ENCODE results near the gene NR2C2AP.
"Not testable (repeated sequence)": the region's sequence is repeated elsewhere in the genome, so short reads cannot be mapped to it uniquely, and the experiment has no call there.

NR2C2AP gene

DNA sequence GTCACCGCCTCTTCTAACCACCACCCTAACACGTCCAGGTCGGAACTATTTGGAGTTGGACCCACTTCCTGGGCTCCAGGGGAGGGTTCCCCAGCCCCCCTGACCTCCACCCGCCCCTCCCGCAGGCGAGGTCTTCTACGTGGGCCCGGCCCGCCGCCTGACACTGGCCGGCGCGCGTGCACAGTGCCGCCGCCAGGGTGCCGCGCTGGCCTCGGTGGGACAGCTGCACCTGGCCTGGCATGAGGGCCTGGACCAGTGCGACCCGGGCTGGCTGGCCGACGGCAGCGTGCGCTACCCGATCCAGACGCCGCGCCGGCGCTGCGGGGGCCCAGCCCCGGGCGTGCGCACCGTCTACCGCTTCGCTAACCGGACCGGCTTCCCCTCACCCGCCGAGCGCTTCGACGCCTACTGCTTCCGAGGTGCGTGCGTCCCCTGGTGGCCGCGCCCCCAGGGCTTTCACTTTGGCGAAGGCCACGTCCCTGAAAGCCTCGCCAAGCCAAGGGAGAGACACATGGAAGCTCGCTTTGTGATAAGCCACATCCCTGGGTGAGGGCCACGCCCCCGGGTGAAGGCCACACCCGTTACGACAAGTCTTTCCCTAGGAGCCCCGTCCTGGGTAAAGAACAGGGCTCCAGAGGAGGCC is 21.8 kb upstream of the NR2C2AP start:
- Mint-ChIP-seq H3K4me1 (peaks cover 2% of the 10 kb centered on the region), H3K4me3 (peak overlapping the region; percentile 56), H3K36me3 (ENCODE audit: low read depth) (no peaks in the 10 kb centered on the region), H3K27ac (no peak overlapping the region), H3K27me3 (peaks cover 22% of the 10 kb centered on the region), H3K9me3 (no peaks in the 10 kb centered on the region)
- peak; percentile 77 for DNase-seq
- peak; percentile 87 for ATAC-seq

- H3K27ac Mint-ChIP-seq, result no peak overlapping the region
- H3K27me3 Mint-ChIP-seq, result peaks cover 22% of the 10 kb centered on the region
- no peaks in the 10 kb centered on the region for H3K9me3 Mint-ChIP-seq
- H3K4me1 Mint-ChIP-seq, result peaks cover 2% of the 10 kb centered on the region
- ATAC-seq, result no peak
- H3K36me3 Mint-ChIP-seq (ENCODE audit: low read depth), result no peaks in the 10 kb centered on the region
- H3K4me3 Mint-ChIP-seq, result no peak overlapping the region
- DNase-seq, result no peak
Observed at GRCh38 chr19:19224150-19224851, 21.1 kb upstream of the NR2C2AP start.

DNA sequence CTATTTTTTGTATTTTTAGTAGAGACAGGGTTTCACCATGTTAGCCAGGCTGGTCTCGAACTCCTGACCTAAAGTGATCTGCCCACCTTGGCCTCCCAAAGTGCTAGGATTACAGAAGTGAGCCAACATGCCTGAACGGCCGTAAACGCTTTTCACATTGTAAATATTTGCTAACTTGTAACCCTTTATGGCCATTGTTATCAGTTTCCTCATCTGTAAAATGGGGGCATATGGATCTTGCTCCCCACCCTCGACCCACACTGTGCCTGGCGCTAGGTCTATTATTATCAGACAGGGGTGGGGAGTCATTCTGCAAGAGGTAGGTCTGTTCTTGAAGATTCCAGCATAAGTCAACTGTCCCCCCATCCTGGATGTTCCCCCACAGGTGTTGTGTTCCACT is 20.4 kb upstream of the NR2C2AP start:
- DNase-seq (no peak), ATAC-seq (no peak)
- H3K27ac Mint-ChIP-seq, result no peak overlapping the region
- no peaks in the 10 kb centered on the region for H3K9me3 Mint-ChIP-seq
- H3K36me3 Mint-ChIP-seq (ENCODE audit: low read depth), result no peaks in the 10 kb centered on the region
- peaks cover 18% of the 10 kb centered on the region for H3K27me3 Mint-ChIP-seq
- H3K4me3 Mint-ChIP-seq, result no peak overlapping the region
- peaks cover 2% of the 10 kb centered on the region for H3K4me1 Mint-ChIP-seq

DNA sequence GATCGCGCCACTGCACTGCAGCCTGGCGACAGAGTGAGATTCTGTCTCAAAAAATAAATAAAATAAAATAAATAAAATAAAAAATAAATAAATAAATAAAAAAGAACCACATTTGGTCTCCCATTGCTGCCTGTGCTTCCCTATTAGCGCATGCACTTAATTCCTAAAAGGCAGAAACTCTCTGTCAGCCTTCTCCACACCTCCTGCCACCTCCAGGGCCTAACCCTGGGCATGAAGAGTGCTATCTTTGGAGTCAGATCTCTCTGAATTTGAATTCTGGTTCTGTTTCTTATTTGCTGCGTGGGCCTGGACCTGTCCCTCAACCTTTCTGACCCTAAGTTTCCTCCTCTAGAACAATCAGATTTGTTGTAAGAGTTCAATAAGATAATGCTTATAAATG is 19.8 kb upstream of the NR2C2AP start:
- Mint-ChIP-seq H3K4me3 (no peak overlapping the region), H3K36me3 (ENCODE audit: low read depth) (no peaks in the 10 kb centered on the region), H3K27ac (no peak overlapping the region), H3K27me3 (peaks cover 15% of the 10 kb centered on the region), H3K9me3 (no peaks in the 10 kb centered on the region), H3K4me1 (peaks cover 2% of the 10 kb centered on the region)
- ATAC-seq (no peak), DNase-seq (no peak)

DNA sequence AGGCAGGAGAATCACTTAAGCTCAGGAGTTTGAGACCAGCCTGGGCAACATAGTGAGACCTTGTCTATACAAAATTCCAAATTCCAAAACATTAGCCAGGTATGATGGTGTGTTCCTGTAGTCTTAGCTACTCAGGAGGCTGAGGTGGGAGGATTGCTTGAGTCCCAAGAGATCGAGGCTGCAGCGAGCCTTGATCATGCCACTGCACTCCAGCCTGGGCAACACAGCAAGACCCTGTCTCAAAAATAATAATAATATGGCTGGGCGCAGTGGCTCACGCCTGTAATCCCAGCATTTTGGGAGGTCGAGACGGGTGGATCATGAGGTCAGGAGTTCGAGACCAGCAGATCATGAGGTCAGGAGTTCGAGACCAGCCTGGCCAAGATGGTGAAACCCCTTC is 17.8 kb upstream of the NR2C2AP start:
- H3K9me3 Mint-ChIP-seq; H3K36me3 Mint-ChIP-seq (ENCODE audit: low read depth); DNase-seq: not testable (repeated sequence)

GRCh38 chr19:19218911-19219310 is 15.7 kb upstream of the NR2C2AP start:
- Mint-ChIP-seq H3K4me1 (peaks cover 4% of the 10 kb centered on the region), H3K27me3 (peaks cover 22% of the 10 kb centered on the region), H3K36me3 (ENCODE audit: low read depth) (no peaks in the 10 kb centered on the region), H3K27ac (no peak overlapping the region), H3K9me3 (no peaks in the 10 kb centered on the region), H3K4me3 (no peak overlapping the region)
- no peak for ATAC-seq
- DNase-seq, result no peak

More for the DNA sequence above, 17.8 kb upstream of the NR2C2AP start:
- not testable (repeated sequence) for H3K4me3 Mint-ChIP-seq, H3K27ac Mint-ChIP-seq, H3K4me1 Mint-ChIP-seq, ATAC-seq
- H3K27me3 Mint-ChIP-seq, result peaks cover 16% of the 10 kb centered on the region

GRCh38 chr19:19217099-19217498 is 13.9 kb upstream of the NR2C2AP start:
- Mint-ChIP-seq H3K4me3 (no peak overlapping the region), H3K4me1 (peaks cover 11% of the 10 kb centered on the region), H3K27me3 (peaks cover 32% of the 10 kb centered on the region), H3K36me3 (ENCODE audit: low read depth) (no peaks in the 10 kb centered on the region), H3K9me3 (no peaks in the 10 kb centered on the region), H3K27ac (no peak overlapping the region)
- no peak for DNase-seq
- ATAC-seq, result no peak

- Mint-ChIP-seq H3K4me1 (peaks cover 11% of the 10 kb centered on the region), H3K9me3 (no peaks in the 10 kb centered on the region), H3K36me3 (ENCODE audit: low read depth) (no peaks in the 10 kb centered on the region), H3K27ac (no peak overlapping the region), H3K27me3 (peaks cover 40% of the 10 kb centered on the region), H3K4me3 (no peak overlapping the region)
- ATAC-seq (no peak), DNase-seq (no peak)
Observed at GRCh38 chr19:19215792-19216191, 12.6 kb upstream of the NR2C2AP start.

DNA sequence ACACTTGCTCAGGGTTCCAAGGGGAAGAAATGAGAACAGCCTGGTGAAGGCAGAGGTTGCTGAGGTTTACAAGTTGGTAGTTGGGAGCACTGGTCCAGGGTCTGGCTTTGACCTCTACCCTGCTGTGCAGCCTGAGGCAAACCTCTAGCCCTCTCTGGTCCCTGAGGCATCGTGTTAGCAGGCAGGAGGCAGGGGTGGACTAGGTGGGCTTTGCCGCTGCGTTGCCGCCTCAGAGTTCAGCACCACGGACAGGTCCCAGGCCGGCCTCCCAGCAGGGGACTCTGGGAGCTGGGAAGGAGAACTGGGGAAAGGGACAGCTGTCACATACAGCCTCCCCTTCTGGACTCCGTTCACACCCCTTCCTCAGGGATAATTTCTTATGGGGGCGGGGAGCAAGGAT is 11.7 kb upstream of the NR2C2AP start:
- H3K27ac Mint-ChIP-seq, result no peak overlapping the region

GRCh38 chr19:19214159-19214490 is 10.9 kb upstream of the NR2C2AP start:
- Mint-ChIP-seq H3K27me3 (peaks cover 48% of the 10 kb centered on the region), H3K27ac (no peak overlapping the region)

More for the DNA sequence above, 11.7 kb upstream of the NR2C2AP start:
- Mint-ChIP-seq H3K27me3 (peaks cover 42% of the 10 kb centered on the region), H3K36me3 (ENCODE audit: low read depth) (no peaks in the 10 kb centered on the region), H3K9me3 (no peaks in the 10 kb centered on the region), H3K4me1 (peaks cover 11% of the 10 kb centered on the region), H3K4me3 (no peak overlapping the region)
- ATAC-seq (no peak), DNase-seq (peak; percentile 49)

DNA sequence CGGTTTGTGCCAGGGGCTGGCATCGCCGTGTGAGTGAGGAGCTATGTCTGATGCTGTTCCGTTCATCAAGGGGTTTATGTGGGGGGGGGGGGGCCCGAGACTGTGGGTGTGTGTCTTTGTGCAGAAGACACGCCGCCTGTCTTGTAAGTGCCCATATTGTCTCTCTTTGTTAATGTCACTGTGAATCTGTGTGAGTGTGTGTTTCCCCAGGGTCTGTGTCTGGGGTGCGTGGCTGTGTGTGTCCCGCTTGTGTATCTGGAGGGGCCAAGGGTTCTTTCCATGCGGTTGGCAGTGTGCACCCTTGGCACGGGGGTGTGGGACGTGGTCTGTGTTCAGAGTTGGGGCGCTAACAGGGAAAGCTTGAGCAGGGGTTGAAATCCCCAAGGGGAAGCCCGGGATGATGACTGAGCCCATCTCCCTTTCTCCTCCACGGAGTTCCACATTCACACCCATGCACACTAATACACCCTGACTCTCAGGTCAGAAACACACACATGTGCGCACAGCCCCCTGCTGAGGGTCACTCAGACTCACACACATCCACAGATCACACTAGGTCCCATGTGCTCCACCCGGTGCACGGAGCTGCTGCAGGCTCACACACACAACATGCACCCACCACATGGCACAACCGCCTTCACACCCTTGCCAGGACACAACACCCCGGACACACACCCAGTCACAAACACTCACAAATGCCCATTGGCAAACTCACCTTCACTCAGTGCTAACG is 10.4 kb upstream of the NR2C2AP start:
- no peak overlapping the region for H3K27ac Mint-ChIP-seq

More at GRCh38 chr19:19214159-19214490, 10.9 kb upstream of the NR2C2AP start:
- Mint-ChIP-seq H3K9me3 (no peaks in the 10 kb centered on the region), H3K4me3 (no peak overlapping the region), H3K4me1 (peaks cover 11% of the 10 kb centered on the region), H3K36me3 (ENCODE audit: low read depth) (no peaks in the 10 kb centered on the region)
- ATAC-seq (no peak), DNase-seq (no peak)

GRCh38 chr19:19212916-19213315 is 9.7 kb upstream of the NR2C2AP start:
- H3K27ac Mint-ChIP-seq, result no peak overlapping the region
- H3K36me3 Mint-ChIP-seq (ENCODE audit: low read depth), result no peaks in the 10 kb centered on the region
- H3K4me1 Mint-ChIP-seq, result peaks cover 11% of the 10 kb centered on the region
- H3K9me3 Mint-ChIP-seq, result no peaks in the 10 kb centered on the region
- no peak overlapping the region for H3K4me3 Mint-ChIP-seq
- peaks cover 48% of the 10 kb centered on the region for H3K27me3 Mint-ChIP-seq
- DNase-seq (no peak), ATAC-seq (no peak)

More for the DNA sequence above, 10.4 kb upstream of the NR2C2AP start:
- DNase-seq, result no peak
- Mint-ChIP-seq H3K4me1 (peaks cover 11% of the 10 kb centered on the region), H3K9me3 (no peaks in the 10 kb centered on the region), H3K27me3 (peaks cover 48% of the 10 kb centered on the region), H3K4me3 (no peak overlapping the region), H3K36me3 (ENCODE audit: low read depth) (no peaks in the 10 kb centered on the region)
- no peak for ATAC-seq

- H3K27me3 Mint-ChIP-seq, result peaks cover 51% of the 10 kb centered on the region
- no peak within 1 kb of the TSS for H3K4me3 Mint-ChIP-seq
- peaks cover 21% of the 10 kb centered on the region for H3K4me1 Mint-ChIP-seq
- H3K9me3 Mint-ChIP-seq, result no peaks in the 10 kb centered on the region
- ATAC-seq (no peak), DNase-seq (no peak)
- no peak within 1 kb of the TSS for H3K27ac Mint-ChIP-seq
- H3K36me3 Mint-ChIP-seq (ENCODE audit: low read depth), result no peaks in the 10 kb centered on the region
Observed at GRCh38 chr19:19211499-19212420, 8.5 kb upstream of the NR2C2AP start, which contains the start of gene NCAN. TSS of gene NCAN (plus strand) at chr19:19211958. CDS start at chr19:19216954, 4,996 bp downstream.

- ATAC-seq, result peak; percentile 31
- H3K4me3 Mint-ChIP-seq, result no peak overlapping the region
- no peak overlapping the region for H3K27ac Mint-ChIP-seq
- H3K9me3 Mint-ChIP-seq, result no peaks in the 10 kb centered on the region
- peaks cover 22% of the 10 kb centered on the region for H3K4me1 Mint-ChIP-seq
- DNase-seq, result no peak
- H3K27me3 Mint-ChIP-seq, result peaks cover 38% of the 10 kb centered on the region
- H3K36me3 Mint-ChIP-seq (ENCODE audit: low read depth), result no peaks in the 10 kb centered on the region
Observed at GRCh38 chr19:19209372-19209771, 6.2 kb upstream of the NR2C2AP start.
